Stimulated activated CD8-positive, alpha-beta memory T cell treated with anti-CD3 and anti-CD28 coated beads, Interleukin-7, amount 100 ng/mL, for 1 hour (primary cell): Measurements from ENCODE around the gene ACOT8.
A peak's percentile ranks its signal among the peaks of the same experiment; 100 is the strongest.
"Not testable (repeated sequence)": the region's sequence is repeated elsewhere in the genome, so short reads cannot be mapped to it uniquely, and the experiment has no call there.

Source experiments
- DNase-seq, 2 donors: peaks; one replicate each; pipeline ENCODE4 v3.0.0-alpha.2; 2020; ENCODE audit warnings: low read depth in 2 of 2

The ACOT8 gene

DNA sequence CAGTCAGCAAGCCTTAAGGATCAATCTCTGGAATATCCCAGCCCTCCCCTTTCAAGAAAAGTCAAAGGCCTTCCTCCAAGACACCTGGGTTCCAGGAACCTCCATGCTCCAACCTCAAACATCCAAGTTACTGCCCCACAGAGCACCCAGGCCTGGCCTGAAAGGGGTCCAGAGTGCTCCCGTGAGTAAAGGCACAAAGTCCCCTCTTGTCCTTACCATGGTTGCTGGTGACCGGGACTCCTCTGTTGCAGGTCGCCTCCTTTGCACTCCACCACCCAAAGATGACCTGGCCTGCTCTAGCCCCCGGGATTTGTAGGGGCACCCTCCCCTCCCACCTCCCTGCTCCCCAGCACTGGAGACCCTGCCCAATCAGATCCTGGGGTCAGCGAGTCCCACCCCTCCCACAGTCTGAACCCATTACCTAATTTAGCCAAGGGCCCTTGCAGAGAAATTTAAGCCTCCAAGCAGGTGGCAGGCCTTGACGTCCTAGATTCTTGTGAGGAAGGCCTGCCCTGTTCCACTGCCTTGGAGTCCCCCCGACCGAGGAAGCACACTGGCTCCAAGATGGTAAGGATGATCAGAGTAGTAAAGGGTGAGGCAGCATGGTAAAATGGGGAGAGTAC is 30.1 kb downstream of the ACOT8 start, which contains the start of gene TNNC2:
Gene TNNC2, minus strand, starts transcription at position 283 of the 623 bp plus-strand sequence. Its CDS starts 64 bp downstream, at position 219.
- DNase-seq: no peak

DNA sequence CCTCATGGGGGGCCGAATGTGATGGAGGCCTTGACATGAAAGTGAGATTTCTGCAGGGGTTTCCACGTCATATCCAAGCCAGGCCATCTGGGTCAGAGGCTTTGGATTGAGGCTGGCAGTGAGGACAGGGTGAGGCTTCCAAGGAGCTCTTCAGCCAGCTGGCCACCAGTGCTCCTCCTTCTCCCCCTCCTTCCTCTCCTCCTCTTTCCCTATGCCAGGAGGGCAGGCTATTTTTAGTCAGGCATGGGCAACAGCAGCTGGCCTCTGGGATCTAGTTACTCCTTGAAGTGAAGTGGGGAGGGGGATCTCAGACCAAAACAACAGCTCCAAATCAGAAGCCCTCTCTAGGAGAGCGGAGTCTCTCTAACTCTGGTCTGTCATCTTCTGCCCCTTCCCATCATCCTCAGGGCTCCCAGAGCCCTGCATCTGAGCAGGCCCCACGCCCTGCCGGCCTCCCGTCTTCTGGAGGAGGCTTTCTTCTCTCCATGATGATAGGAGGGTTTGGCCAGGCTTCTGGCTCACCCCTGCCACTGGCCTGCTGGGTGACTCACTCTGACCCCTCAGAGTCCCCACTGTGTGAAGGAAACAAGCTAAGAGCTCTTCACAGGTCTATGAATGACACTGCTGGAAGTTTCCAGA is 30.7 kb downstream of the ACOT8 start:
- DNase-seq: no peak

DNA sequence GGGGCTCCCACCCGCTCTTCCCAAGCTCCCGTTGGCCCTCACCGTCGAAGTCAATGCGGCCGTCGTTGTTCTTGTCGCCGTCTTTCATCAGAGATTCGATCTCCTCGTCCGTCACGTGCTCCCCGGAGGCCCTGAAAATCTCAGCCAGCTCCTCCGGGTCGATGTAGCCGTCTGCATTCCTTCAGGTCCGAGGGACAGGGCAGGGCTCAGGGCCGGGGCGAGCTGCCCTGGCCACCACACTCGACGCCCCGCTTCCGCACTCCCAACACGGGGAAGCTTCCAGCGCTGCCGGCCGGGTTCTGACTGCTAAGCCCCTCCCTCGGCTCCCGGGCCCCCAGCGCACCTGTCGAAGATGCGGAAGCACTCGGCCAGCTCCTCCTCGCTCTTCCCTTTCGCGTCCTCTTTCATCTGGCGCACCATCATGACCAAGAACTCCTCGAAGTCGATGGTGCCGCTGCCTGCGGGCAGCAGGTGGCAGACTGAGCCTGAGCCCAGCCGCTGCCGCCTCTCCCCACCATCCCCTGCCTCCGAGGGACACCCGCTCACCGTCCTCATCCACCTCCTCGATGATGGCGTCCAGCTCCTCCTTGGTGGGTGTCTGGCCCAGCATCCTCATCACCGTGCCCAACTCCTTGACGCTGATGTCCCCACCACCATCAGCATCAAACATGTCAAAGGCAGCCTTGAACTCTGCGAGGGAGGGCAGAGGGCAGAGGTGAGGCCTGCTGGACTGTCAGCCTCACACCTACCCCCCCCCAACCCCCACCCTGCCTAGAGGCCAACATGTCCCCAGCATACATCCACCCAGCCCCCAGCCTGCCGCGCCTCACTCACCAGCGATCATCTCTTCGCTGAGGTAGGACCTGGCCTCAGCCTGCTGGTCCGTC is 33.0 kb downstream of the ACOT8 start:
- DNase-seq: peak in 1 of 2 donors; percentile 27

DNA sequence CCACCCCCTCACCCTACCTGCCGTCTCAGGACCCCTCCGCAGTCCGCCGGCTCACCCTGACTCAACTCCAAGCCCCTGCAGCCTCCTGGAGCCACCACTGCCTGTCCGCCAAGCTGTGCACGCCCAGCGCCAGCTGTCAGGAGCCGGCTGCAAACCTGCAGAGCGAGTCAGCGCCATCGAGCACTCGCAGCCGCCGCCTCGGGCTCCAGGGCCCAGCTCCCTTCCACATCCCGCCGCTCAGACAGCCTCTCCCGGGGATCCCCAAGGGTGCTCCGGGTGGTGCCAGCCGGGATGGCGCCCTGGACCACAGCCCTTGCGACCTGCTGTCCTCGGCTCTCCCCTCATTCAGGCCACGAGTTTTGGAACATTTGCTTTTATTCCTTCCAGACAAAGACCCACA is 34.3 kb downstream of the ACOT8 start:
- DNase-seq: no peak

DNA sequence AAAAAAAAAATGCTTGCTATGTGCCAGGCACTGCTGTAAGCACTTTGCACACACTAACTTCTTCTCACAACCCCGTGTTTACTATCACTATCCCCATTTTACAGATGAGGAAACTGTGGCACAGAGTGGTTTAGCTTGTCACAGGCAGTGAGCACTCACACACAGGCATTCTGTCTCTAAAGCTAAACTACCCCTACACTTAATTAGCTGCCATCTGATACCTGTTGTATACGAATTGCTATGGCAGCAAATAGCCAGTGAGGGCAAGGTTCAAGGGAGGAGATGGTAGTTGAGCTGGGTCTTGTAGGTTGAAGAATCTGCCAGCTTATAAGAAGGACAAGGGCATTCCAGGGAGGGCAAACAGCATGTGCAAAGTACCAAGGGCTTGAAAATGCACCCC is 35.2 kb downstream of the ACOT8 start:
- no peak for DNase-seq

DNA sequence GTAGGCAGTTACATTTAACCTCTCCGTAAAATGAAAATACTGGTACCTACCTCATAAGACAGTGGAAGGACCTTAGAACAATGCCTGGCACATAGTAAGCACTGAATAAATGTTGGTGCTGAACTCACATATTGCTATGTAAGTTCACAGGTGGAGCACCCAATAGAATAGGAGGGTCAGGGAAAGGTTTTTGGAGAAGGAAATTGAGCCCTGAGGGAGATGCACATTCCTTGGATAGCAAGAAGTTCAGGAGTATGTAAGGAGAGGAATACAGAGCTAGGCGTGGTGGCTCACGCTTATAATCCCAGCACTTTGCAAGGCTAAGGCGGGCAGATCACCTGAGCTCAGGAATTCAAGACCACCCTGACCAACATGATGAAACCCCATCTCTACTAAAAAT is 37.7 kb downstream of the ACOT8 start:
- no peak for DNase-seq

DNA sequence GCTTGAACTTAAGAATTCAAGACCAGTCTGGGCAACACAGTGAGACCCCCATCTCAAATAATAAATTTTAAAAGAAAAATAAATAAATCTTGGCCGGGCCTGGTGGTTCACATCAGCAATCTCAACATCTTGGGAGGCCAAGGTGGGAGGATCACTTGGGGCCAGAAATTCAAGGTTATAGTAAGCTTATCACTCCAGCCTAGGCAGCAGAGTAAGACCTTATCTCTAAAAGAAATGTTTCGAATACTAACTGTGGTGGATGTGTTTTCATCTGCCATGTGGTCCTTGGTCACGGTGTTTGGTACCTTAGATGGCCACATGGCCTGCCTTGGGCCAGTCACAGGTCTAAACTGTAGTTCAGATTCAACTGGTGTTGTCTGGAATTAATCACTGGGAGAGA is 39.0 kb downstream of the ACOT8 start:
- no peak for DNase-seq

DNA sequence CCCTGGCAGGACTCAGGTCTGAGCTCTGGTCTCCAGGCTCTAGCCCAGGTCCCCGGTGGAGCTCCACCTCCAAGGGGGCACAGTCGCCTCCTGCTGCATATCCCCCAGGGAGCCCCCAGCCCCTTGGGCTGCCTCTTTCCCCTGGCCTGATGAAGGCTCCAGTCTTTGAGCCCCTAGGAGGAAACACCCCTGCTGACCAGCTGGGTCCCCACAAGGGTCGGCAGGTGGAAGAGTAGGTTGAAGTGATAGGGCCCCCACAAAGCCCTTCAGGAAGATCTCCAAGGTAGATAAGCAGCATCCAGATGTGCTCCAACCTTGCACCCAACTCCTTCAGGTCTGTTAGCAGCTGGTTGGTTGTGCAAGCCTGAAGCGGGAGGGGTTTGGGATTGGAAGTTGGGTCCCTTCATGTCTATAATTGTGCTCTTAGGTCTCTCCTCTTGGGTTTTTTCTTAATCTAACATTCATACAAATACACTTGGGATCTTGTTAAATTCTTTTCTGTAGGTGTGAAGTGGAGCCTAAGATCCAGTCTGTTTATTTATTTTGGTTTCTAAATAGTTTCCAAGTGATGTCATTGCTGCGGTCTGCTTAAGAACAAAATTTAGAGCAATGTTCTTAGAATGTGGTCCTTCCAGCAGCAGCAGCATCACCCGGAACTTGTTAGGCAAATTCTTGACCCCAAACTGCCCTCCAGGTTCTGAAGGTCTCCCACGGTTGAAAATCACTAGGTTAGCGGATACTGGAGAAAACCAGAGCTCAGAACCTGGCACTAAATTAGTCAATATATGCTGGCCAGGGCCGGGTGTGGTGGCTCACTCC is 39.6 kb downstream of the ACOT8 start:
- DNase-seq: no peak

DNA sequence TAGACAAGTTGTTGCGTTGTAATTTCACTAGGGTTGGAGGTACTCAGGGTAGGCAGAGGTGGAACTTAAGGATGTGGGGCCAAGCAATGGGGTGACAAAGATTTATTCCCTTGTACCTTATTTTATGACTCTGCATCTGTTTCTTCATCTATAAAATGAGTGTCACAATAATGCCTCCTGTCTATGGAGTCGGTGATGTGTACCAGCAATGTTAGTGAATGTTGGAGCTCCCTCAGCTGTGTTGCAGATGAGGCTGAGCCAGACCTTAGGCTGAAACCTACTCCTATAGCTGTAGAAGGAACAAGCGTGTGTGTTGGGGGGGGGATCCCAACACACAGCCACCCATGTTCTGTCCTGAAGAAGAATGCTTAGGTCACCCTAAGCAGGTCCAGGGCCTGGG is 40.2 kb downstream of the ACOT8 start:
- DNase-seq: no peak

DNA sequence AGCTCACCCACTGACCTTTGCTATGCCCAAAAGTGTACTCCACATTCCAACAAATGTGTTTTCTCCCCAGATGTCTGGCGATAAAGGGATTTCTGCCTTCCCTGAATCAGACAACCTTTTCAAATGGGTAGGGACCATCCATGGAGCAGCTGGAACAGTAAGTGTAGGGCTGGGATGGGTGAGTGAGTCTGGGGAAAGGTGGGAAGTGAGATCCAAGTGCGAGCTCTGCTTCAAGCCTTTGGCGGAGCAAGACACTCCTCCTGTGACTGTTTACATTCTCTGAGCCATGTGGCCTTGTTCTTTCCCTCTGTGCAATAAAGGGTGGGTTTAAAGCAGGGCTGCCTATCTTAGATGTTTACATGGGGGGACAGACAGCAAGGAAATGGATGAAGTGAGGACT is 42.9 kb downstream of the ACOT8 start:
- no peak for DNase-seq

DNA sequence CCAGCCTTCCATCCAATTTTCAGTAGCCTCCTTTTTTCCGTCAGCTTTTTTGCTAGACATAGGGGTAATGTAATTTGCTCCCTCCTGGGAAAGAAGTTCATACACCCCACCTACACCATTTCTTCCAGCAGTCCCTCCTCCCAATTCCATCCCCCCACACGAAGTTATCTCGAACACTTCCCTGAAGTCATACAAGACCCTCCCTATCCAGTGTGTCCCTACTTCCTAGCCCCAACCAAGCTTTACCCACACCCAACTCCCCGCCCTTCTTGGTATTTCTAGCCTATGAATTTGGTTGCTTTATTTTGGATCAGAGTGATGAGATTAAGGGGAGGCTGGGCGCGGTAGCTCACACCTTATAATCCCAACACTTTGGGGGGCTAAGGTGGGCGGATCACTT is 43.7 kb downstream of the ACOT8 start:
- no peak for DNase-seq

DNA sequence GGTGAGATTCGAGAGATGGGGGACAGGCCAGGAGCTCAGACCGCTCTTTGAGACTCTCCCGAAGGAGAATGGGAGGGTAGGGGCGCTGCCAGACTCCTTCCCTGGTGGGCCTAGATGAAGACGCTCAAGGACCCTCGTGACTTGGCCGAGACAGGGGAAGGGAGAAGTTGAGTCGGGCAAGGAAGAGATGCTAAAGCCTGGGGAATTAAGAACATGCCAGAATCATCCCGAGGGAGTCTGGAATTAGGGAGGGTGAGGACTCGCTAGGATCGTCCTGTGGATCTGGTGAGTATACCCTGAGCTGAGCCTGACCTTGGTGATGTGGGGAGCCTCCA is 44.2 kb downstream of the ACOT8 start:
- no peak for DNase-seq

DNA sequence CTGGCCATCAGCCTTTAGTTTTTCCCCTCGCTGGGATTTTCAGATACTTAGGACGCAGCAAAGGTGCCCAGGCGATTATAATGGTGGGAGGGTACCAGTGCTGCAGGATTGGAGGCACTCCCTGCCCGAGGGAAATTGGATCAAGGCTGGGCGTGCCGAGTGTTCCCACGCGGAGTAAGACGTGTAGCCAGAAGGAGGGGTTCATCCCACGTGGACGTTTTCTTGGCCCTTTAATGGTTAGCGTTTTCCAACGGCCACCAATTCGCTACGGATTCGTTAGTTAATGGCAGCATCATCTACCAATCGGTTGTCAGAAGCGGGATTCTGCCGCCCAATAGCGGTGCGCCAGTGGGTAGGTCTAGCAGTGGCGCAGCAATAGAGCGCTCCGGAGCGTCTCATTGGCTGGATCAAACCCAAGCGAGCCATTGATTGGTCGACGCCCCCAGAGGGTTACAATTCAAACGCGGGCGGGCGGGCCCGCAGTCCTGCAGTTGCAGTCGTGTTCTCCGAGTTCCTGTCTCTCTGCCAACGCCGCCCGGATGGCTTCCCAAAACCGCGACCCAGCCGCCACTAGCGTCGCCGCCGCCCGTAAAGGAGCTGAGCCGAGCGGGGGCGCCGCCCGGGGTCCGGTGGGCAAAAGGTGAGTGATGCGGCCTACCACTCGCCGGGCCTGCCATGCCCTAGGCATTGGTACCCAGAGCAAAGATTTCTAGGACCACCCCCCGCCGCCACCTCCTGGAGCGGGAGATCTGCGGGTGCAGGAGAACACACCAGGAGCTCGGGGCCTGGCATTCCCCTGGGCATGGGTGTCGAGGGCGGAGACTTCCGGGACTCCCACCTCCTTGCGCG is 44.8 kb downstream of the ACOT8 start, which contains the start of gene UBE2C:
Gene UBE2C, plus strand, starts transcription at position 488 of the 849 bp plus-strand sequence. Its CDS starts 52 bp downstream, at position 540.
- peak; percentile 78 to 83 for DNase-seq

DNA sequence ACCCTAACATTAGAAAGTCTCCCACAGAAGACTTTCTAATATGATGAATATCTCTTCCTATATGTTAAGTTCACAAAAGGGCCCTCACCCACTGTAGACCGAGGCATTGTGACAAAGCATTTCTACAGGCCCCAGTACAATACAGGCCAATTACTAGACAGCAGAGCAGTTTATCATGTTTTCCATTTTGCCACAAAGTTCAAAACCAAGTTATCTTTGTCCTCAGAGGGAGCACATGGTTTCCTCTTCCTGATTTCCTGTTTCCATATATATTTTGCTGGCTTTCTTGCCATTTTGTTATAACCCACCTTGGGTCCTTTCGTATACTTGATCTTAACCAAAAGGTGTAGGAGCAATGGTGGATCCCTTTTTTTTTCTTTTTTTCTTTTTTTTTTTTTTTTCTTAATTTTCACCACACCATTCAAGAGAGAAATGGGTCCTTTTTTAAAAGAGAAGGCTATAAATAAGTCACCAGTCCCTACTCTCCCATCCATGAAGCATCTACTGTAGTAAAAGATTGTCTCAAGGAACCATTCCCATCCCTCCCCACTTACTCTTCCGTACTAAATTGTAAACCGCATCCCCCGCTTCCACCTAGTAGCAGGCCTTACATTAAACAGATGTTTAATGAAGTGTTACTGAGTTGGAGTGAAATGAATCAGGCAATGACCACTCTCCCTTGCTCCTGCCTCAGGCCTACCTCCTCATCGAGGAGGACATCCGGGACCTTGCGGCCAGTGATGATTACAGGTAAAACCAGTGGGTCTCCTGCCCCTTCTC is 46.8 kb downstream of the ACOT8 start:
- no peak for DNase-seq

DNA sequence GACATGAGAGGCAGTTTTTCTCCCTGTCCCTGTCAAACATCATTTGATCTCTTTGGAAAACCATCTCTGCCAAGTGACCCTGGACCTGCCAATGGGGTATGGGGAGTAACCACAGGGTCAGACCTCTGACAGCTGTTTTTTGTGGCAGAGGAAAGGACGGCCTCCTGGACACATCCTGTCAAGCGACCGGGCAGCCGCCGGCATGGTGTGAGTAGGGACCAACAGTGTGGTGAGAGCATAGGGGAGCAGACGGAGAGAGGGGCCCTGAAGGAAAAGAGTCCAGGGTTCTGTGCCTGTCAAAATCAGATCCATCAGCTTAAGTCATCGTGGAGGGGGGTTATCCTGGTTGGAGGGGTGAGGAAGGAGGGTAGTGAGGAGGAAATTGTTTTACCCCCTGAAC is 55.3 kb downstream of the ACOT8 start:
- no peak for DNase-seq

DNA sequence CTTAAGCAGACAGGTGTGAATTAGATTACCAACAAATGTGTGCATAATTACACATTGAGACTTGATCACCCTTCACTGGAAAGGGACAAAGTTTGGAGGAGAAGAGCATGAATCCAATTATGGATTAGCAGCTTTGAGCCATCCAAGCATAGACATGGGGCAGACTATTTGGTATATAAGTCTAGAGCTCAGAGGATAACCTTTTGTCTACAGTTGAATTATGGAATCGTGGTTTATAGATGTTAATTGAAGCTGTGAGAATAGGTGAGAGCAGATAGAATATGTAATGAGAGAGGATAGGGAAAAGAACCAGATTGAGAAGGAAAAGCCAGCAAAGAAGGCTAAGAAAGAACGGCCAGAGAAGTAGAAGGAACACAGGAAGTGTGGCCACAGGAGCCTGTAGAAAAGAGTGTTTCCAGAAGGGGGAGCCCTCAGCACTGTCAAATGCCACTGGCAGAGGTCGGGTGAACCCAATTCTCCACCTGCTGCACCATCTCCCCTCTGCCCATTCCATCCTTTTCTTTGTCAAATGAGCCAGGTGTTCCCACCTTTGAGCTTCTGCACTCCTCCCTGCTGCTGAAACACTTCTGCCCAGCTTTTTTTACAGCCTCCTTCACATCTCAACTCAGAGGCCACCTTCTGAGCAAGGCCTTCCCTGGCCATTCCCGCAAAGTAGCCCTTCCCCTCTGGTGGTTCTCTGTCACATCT is 58.1 kb downstream of the ACOT8 start:
- DNase-seq: peak in 1 of 2 donors; percentile 36

DNA sequence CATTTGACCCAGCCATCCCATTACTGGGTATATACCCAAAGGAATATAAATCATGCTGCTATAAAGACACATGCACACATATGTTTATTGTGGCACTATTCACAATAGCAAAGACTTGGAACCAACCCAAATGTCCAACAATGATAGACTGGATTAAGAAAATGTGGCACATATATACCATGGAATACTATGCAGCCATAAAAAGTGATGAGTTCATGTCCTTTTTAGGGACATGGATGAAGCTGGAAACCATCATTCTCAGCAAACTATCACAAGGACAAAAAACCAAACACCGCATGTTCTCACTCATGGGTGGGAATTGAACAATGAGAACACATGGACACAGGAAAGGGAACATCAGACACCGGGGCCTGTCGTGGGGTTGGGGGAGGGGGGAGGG is 59.2 kb downstream of the ACOT8 start:
- not testable (repeated sequence) for DNase-seq

DNA sequence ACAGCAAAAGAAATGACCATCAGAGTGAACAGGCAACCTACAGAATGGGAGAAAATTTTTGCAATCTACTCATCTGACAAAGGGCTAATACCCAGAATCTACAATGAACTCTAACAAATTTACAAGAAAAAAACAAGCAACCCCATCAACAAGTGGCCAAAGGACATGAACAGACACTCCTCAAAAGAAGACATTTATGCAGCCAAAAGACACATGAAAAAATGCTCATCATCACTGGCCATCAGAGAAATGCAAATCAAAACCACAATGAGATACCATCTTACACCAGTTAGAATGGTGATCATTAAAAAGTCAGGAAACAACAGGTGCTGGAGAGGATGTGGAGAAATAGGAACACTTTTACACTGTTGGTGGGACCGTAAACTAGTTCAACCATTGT is 59.7 kb downstream of the ACOT8 start:
- DNase-seq: not testable (repeated sequence)

DNA sequence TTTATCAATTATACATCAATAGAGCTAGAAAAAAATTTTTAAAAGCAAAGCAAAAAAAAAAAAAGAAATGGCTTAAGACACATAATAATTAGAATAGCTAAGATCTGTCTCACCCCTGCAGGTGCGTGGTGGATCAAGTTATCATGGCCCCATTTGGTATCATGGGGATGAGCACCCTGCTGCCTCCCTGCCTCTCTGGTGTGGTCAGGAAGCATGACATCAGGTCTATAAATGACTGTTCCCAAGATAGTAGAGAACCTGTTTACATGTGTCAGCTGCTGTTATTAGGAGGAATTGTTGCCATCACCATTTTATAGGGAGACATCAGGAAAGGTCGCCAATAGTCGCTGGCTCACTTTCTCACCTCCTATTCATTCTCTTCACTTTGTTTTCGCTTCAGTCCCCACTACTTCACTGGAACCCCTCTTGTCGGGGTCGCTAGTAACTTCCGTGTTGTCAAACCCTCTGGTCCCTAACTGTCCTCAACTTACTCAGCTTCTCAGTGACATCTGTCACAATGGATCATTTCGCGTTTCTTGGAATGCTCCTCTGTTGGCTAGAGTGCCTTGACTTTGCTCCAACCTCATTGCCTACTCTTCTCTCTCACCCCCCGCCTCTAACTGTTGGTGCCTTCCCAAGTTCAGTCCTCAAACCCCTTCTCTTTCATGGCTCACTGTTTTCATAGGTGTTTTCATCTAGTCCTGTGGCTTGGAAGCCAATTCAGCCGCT is 60.7 kb downstream of the ACOT8 start:
- DNase-seq: no peak
